NCI-H2029 (cell line): ENCODE results near the gene STARD13.

Source experiments
- DNase-seq: peaks from one replicate; lab custom pipeline; 2025; lab: John Stamatoyannopoulos, UW

The STARD13 gene

GRCh38 chr13:33111414-33112110 lies 174.0 kb downstream of the STARD13 start:
- no peak for DNase-seq

GRCh38 chr13:33110713-33111413 lies 174.7 kb downstream of the STARD13 start:
- DNase-seq: no peak

GRCh38 chr13:33110386-33110712 lies 175.2 kb downstream of the STARD13 start:
- no peak for DNase-seq

- no peak for DNase-seq
These were observed 175.8 kb downstream of the STARD13 start for GRCh38 chr13:33109801-33110200.

GRCh38 chr13:33109271-33109697 lies 176.3 kb downstream of the STARD13 start:
- no peak for DNase-seq

- DNase-seq: no peak
These were observed 176.9 kb downstream of the STARD13 start for GRCh38 chr13:33108620-33109019.

GRCh38 chr13:33107361-33107760 lies 178.2 kb downstream of the STARD13 start:
- DNase-seq: no peak

- no peak for DNase-seq
These were observed 178.7 kb downstream of the STARD13 start for GRCh38 chr13:33106656-33107360.

GRCh38 chr13:33105387-33106005 lies 180.1 kb downstream of the STARD13 start:
- no peak for DNase-seq

GRCh38 chr13:33103457-33103856 lies 182.1 kb downstream of the STARD13 start:
- DNase-seq: no peak

- DNase-seq: no peak
These were observed 183.7 kb downstream of the STARD13 start for GRCh38 chr13:33101835-33102234.

- DNase-seq: no peak
These were observed 184.7 kb downstream of the STARD13 start for GRCh38 chr13:33100886-33101285.

GRCh38 chr13:33099860-33100259 lies 185.7 kb downstream of the STARD13 start:
- DNase-seq: no peak

GRCh38 chr13:33096886-33097605 lies 188.5 kb downstream of the STARD13 start:
- no peak for DNase-seq

GRCh38 chr13:33092073-33092987 lies 193.2 kb downstream of the STARD13 start:
- no peak for DNase-seq

- DNase-seq: no peak
These were observed 194.2 kb downstream of the STARD13 start for GRCh38 chr13:33091415-33091774.

GRCh38 chr13:33090755-33091414 lies 194.7 kb downstream of the STARD13 start:
- DNase-seq: no peak

GRCh38 chr13:33089311-33089710 lies 196.2 kb downstream of the STARD13 start:
- DNase-seq: no peak

GRCh38 chr13:33087790-33088189 lies 197.8 kb downstream of the STARD13 start:
- DNase-seq: no peak

GRCh38 chr13:33087091-33087490 lies 198.5 kb downstream of the STARD13 start:
- no peak for DNase-seq
